ENCODE measurements around the gene FGGY. TPM values are rescaled to one million over a fixed set of nuclear protein-coding genes. Genes with fewer than 3 reads are reported as not detected.
"Not testable (repeated sequence)": the region's sequence is repeated elsewhere in the genome, so short reads cannot be mapped to it uniquely, and the experiment has no call there.

The FGGY gene
- total and polyA plus RNA-seq, 7 experiments from 2014 or later = 2.5 to 15.2 (median 11.2) TPM

- H3K4me1 ChIP-seq (ENCODE audit: control insufficient read depth in 2 of 2, insufficient read depth in 2 of 2, low read length in 2 of 2); H3K27ac Mint-ChIP-seq; H3K27me3 Mint-ChIP-seq; H3K4me3 ChIP-seq (ENCODE audit: low read length); H3K27me3 ChIP-seq (ENCODE audit: control insufficient read depth in 2 of 2, insufficient read depth in 2 of 2, low read length in 2 of 2); ATAC-seq; H3K36me3 ChIP-seq (ENCODE audit: control insufficient read depth in 2 of 3, insufficient read depth in 3 of 3, low read length in 3 of 3); CTCF ChIA-PET; POLR2A ChIA-PET; DNase-seq; H3K9me3 ChIP-seq (ENCODE audit: control insufficient read depth in 2 of 3, low read length in 3 of 3); H3K4me3 Mint-ChIP-seq; H3K27ac ChIP-seq (ENCODE audit: low read depth, low read length): not testable (repeated sequence)
- Mint-ChIP-seq H3K4me1 (peaks cover 9 to 31% (median 16%) of the 10 kb centered on the region in 7 donors), H3K9me3 (peaks cover 1 to 16% (median 6%) of the 10 kb centered on the region in 11 donors), H3K36me3 (peaks cover 4 to 27% (median 18%) of the 10 kb centered on the region in 5 donors)
- intact Hi-C loops (cut with micrococcal nuclease) = loop anchor here (5.0 to 10.0 kb wide), 7 partner anchors 147 to 1783 kb away; partner anchors contain the start of gene NFIA (in 1 of the 2)
These were observed 2.8 kb downstream of the FGGY start for GRCh38 chr1:59299670-59300069.

- no peak overlapping the region for H3K27ac ChIP-seq (ENCODE audit: low read depth, low read length)
- POLR2A ChIA-PET = no interaction called here
- Mint-ChIP-seq H3K4me3 (no peak overlapping the region), H3K9me3 (peaks cover 3 to 37% (median 19%) of the 10 kb centered on the region in 11 donors), H3K36me3 (peaks cover 9 to 48% (median 34%) of the 10 kb centered on the region in 5 donors), H3K4me1 (peaks cover 6 to 17% (median 11%) of the 10 kb centered on the region in 7 donors), H3K27ac (no peak overlapping the region), H3K27me3 (no peaks in the 10 kb centered on the region)
- H3K4me3 ChIP-seq (ENCODE audit: low read length) = no peak overlapping the region
- CTCF ChIA-PET = no interaction called here
- intact Hi-C loops (cut with micrococcal nuclease) = no loop called here
- H3K27me3 ChIP-seq (ENCODE audit: control insufficient read depth in 2 of 2, insufficient read depth in 2 of 2, low read length in 2 of 2) = no peaks in the 10 kb centered on the region
- DNase-seq (no peak), ATAC-seq (no peak)
- H3K4me1 ChIP-seq (ENCODE audit: control insufficient read depth in 2 of 2, insufficient read depth in 2 of 2, low read length in 2 of 2) = peaks cover 0 to 4% of the 10 kb centered on the region in 2 donors
- peaks cover 0 to 5% (median 3%) of the 10 kb centered on the region in 3 experiments for H3K9me3 ChIP-seq (ENCODE audit: control insufficient read depth in 2 of 3, low read length in 3 of 3)
- H3K36me3 ChIP-seq (ENCODE audit: control insufficient read depth in 2 of 3, insufficient read depth in 3 of 3, low read length in 3 of 3) = no peaks in the 10 kb centered on the region
These were observed 5.4 kb downstream of the FGGY start for GRCh38 chr1:59302297-59302696.

- Mint-ChIP-seq H3K27me3 (no peaks in the 10 kb centered on the region), H3K4me3 (no peak overlapping the region), H3K36me3 (peaks cover 9 to 54% (median 37%) of the 10 kb centered on the region in 5 donors), H3K27ac (no peak overlapping the region), H3K4me1 (peaks cover 4 to 17% (median 9%) of the 10 kb centered on the region in 7 donors), H3K9me3 (peaks cover 3 to 37% (median 19%) of the 10 kb centered on the region in 11 donors)
- Histone ChIP-seq H3K27me3 (ENCODE audit: control insufficient read depth in 2 of 2, insufficient read depth in 2 of 2, low read length in 2 of 2) (no peaks in the 10 kb centered on the region), H3K4me1 (ENCODE audit: control insufficient read depth in 2 of 2, insufficient read depth in 2 of 2, low read length in 2 of 2) (no peaks in the 10 kb centered on the region), H3K36me3 (ENCODE audit: control insufficient read depth in 2 of 3, insufficient read depth in 3 of 3, low read length in 3 of 3) (no peaks in the 10 kb centered on the region), H3K9me3 (ENCODE audit: control insufficient read depth in 2 of 3, low read length in 3 of 3) (peaks cover 0 to 5% (median 3%) of the 10 kb centered on the region in 3 experiments), H3K4me3 (ENCODE audit: low read length) (no peak overlapping the region), H3K27ac (ENCODE audit: low read depth, low read length) (no peak overlapping the region)
- DNase-seq (no peak), ATAC-seq (no peak)
- POLR2A ChIA-PET = no interaction called here
- intact Hi-C loops (cut with micrococcal nuclease) = no loop called here
- CTCF ChIA-PET = no interaction called here
These were observed 6.0 kb downstream of the FGGY start for GRCh38 chr1:59302871-59303270.

- DNase-seq = no peak
- Mint-ChIP-seq H3K4me3 (no peak overlapping the region), H3K9me3 (peaks cover 3 to 34% (median 19%) of the 10 kb centered on the region in 11 donors), H3K4me1 (peaks cover 0 to 21% (median 0%) of the 10 kb centered on the region in 7 donors), H3K27ac (no peak overlapping the region), H3K27me3 (no peaks in the 10 kb centered on the region), H3K36me3 (peaks cover 9 to 56% (median 42%) of the 10 kb centered on the region in 5 donors)
- no peaks in the 10 kb centered on the region for H3K27me3 ChIP-seq (ENCODE audit: control insufficient read depth in 2 of 2, insufficient read depth in 2 of 2, low read length in 2 of 2)
- ChIA-PET CTCF (no interaction called here), POLR2A (interaction anchor here (0.6 to 1.3 kb wide), 2 partner anchors 10 to 515 kb away, joined by 4 to 5 read pairs; no protein-coding TSS in a partner anchor)
- H3K4me3 ChIP-seq (ENCODE audit: low read length) = no peak overlapping the region
- no peaks in the 10 kb centered on the region for H3K4me1 ChIP-seq (ENCODE audit: control insufficient read depth in 2 of 2, insufficient read depth in 2 of 2, low read length in 2 of 2)
- H3K9me3 ChIP-seq (ENCODE audit: control insufficient read depth in 2 of 3, low read length in 3 of 3) = peaks cover 0 to 5% (median 3%) of the 10 kb centered on the region in 3 experiments
- no peak overlapping the region for H3K27ac ChIP-seq (ENCODE audit: low read depth, low read length)
- no peaks in the 10 kb centered on the region for H3K36me3 ChIP-seq (ENCODE audit: control insufficient read depth in 2 of 3, insufficient read depth in 3 of 3, low read length in 3 of 3)
- intact Hi-C loops (cut with micrococcal nuclease) = loop anchor here in 1 of 2 donors (5.0 kb wide), 1 partner anchor 398 kb away; no protein-coding TSS in a partner anchor
- ATAC-seq = no peak
These were observed 8.3 kb downstream of the FGGY start for GRCh38 chr1:59305188-59305587.

- H3K36me3 Mint-ChIP-seq = peaks cover 9 to 62% (median 39%) of the 10 kb centered on the region in 5 donors
- DNase-seq = no peak
- Histone ChIP-seq H3K4me3 (ENCODE audit: low read length) (no peak overlapping the region), H3K27me3 (ENCODE audit: control insufficient read depth in 2 of 2, insufficient read depth in 2 of 2, low read length in 2 of 2) (no peaks in the 10 kb centered on the region), H3K27ac (ENCODE audit: low read depth, low read length) (no peak overlapping the region), H3K4me1 (ENCODE audit: control insufficient read depth in 2 of 2, insufficient read depth in 2 of 2, low read length in 2 of 2) (no peaks in the 10 kb centered on the region), H3K9me3 (ENCODE audit: control insufficient read depth in 2 of 3, low read length in 3 of 3) (peaks cover 0 to 5% (median 3%) of the 10 kb centered on the region in 3 experiments), H3K36me3 (ENCODE audit: control insufficient read depth in 2 of 3, insufficient read depth in 3 of 3, low read length in 3 of 3) (no peaks in the 10 kb centered on the region)
- intact Hi-C loops (cut with micrococcal nuclease) = loop anchor here in 1 of 2 donors (5.0 kb wide), 1 partner anchor 400 kb away; no protein-coding TSS in a partner anchor
- H3K27ac Mint-ChIP-seq = no peak overlapping the region
- peaks cover 0 to 25% (median 0%) of the 10 kb centered on the region in 7 donors for H3K4me1 Mint-ChIP-seq
- no peaks in the 10 kb centered on the region for H3K27me3 Mint-ChIP-seq
- CTCF ChIA-PET = no interaction called here
- ATAC-seq = no peak
- peaks cover 3 to 34% (median 19%) of the 10 kb centered on the region in 11 donors for H3K9me3 Mint-ChIP-seq
- POLR2A ChIA-PET = no interaction called here
- no peak overlapping the region for H3K4me3 Mint-ChIP-seq
These were observed 10.7 kb downstream of the FGGY start for GRCh38 chr1:59307591-59307990.

GRCh38 chr1:59308839-59309238 lies 11.9 kb downstream of the FGGY start:
- ChIA-PET POLR2A (no interaction called here), CTCF (interaction anchor here (0.6 kb wide), 1 partner anchor 985 kb away, joined by 3 read pairs; no protein-coding TSS in a partner anchor)
- Histone ChIP-seq H3K4me1 (ENCODE audit: control insufficient read depth in 2 of 2, insufficient read depth in 2 of 2, low read length in 2 of 2) (no peaks in the 10 kb centered on the region), H3K27ac (ENCODE audit: low read depth, low read length) (no peak overlapping the region), H3K9me3 (ENCODE audit: control insufficient read depth in 2 of 3, low read length in 3 of 3) (peaks cover 0 to 5% (median 3%) of the 10 kb centered on the region in 3 experiments), H3K36me3 (ENCODE audit: control insufficient read depth in 2 of 3, insufficient read depth in 3 of 3, low read length in 3 of 3) (no peaks in the 10 kb centered on the region), H3K27me3 (ENCODE audit: control insufficient read depth in 2 of 2, insufficient read depth in 2 of 2, low read length in 2 of 2) (no peaks in the 10 kb centered on the region), H3K4me3 (ENCODE audit: low read length) (no peak overlapping the region)
- H3K4me1 Mint-ChIP-seq = peaks cover 0 to 25% (median 0%) of the 10 kb centered on the region in 7 donors
- H3K36me3 Mint-ChIP-seq = peaks cover 9 to 67% (median 33%) of the 10 kb centered on the region in 5 donors
- H3K9me3 Mint-ChIP-seq = peaks cover 3 to 43% (median 19%) of the 10 kb centered on the region in 11 donors
- H3K27me3 Mint-ChIP-seq = no peaks in the 10 kb centered on the region
- intact Hi-C loops (cut with micrococcal nuclease) = loop anchor here in 1 of 2 donors (5.0 kb wide), 1 partner anchor 402 kb away; no protein-coding TSS in a partner anchor
- no peak overlapping the region for H3K4me3 Mint-ChIP-seq
- ATAC-seq = no peak
- no peak overlapping the region for H3K27ac Mint-ChIP-seq
- DNase-seq = no peak

GRCh38 chr1:59309392-59309791 lies 12.5 kb downstream of the FGGY start:
- Histone ChIP-seq H3K4me3 (ENCODE audit: low read length) (no peak overlapping the region), H3K36me3 (ENCODE audit: control insufficient read depth in 2 of 3, insufficient read depth in 3 of 3, low read length in 3 of 3) (no peaks in the 10 kb centered on the region), H3K27me3 (ENCODE audit: control insufficient read depth in 2 of 2, insufficient read depth in 2 of 2, low read length in 2 of 2) (no peaks in the 10 kb centered on the region), H3K9me3 (ENCODE audit: control insufficient read depth in 2 of 3, low read length in 3 of 3) (peaks cover 0 to 5% (median 3%) of the 10 kb centered on the region in 3 experiments), H3K4me1 (ENCODE audit: control insufficient read depth in 2 of 2, insufficient read depth in 2 of 2, low read length in 2 of 2) (no peaks in the 10 kb centered on the region), H3K27ac (ENCODE audit: low read depth, low read length) (no peak overlapping the region)
- DNase-seq (no peak), ATAC-seq (no peak)
- peak overlapping the region in 1 of 9 donors; percentile 62 for H3K27ac Mint-ChIP-seq
- H3K36me3 Mint-ChIP-seq = peaks cover 5 to 63% (median 28%) of the 10 kb centered on the region in 5 donors
- peaks cover 0 to 25% (median 0%) of the 10 kb centered on the region in 7 donors for H3K4me1 Mint-ChIP-seq
- H3K27me3 Mint-ChIP-seq = no peaks in the 10 kb centered on the region
- H3K9me3 Mint-ChIP-seq = peaks cover 1 to 38% (median 16%) of the 10 kb centered on the region in 11 donors
- ChIA-PET POLR2A (no interaction called here), CTCF (no interaction called here)
- intact Hi-C loops (cut with micrococcal nuclease) = loop anchor here in 1 of 2 donors (5.0 kb wide), 1 partner anchor 402 kb away; no protein-coding TSS in a partner anchor
- no peak overlapping the region for H3K4me3 Mint-ChIP-seq
